IPS-11a (cell line): Measurements from ENCODE around the gene DHFR.
"Not testable (repeated sequence)": the region's sequence is repeated elsewhere in the genome, so short reads cannot be mapped to it uniquely, and the experiment has no call there.

ENCODE experiments used
- H3K4me3 ChIP-seq: one replicate; pipeline ENCODE4 v1.5.1; 2013; ENCODE audit warnings: low read depth, low read length, control low read depth

Gene DHFR

DNA sequence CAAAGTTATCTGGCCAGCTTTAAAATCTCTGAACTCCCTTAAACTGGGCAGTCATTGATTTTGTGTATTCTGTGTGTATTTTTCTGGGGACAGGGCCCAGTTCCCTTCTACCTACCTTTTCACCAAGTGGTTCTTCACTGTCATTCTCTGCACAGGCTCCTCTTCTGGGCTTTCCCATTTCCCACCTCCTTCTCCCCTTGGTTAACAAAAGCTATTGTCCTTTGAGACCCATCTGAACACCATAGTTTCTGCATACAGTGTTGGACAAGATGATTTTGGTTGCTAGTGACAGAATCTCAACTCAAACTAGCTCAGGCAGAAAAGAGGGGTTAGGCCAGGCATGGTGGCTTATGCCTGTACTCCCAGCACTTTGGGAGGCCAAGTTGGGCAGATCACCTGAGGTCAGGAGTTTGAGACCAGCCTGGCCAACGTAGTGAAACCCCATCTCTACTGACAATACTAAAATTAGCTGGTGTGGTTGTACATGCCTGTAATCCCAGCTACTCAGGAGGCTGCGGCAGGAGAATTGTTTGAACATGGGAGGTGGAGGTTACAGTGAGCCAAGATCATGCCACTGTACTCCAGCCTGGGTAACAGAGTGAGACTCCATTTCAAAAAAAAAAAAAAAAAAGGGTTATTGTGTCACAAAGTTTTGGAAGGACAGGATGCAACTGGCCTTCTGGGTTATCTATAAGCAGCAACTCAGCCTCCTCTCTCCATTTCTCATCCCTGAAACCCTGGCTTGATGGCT lies 53.7 kb downstream of the DHFR start:
- H3K4me3 ChIP-seq: no peak overlapping the region

DNA sequence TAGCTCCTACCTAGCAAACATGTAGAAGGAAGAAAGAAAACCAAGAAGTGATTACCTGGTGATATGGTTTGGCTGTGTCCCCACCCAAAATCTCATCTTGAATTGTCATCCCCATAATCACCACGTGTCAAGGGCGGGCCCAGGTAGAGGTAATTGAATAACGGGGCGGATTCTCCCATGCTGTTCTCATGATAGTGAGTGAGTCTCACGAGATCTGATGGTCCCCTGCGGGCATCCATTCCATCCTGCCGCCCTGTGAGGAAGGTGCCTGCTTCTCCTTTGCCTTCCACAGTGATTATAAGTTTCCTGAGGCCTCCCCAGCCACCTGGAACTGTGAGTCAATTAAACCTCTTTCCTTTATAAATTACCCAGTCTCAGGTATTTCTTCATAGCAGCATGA lies 57.3 kb downstream of the DHFR start:
- no peak overlapping the region for H3K4me3 ChIP-seq

GRCh38 chr5:80594810-80595209 lies 60.0 kb downstream of the DHFR start:
- H3K4me3 ChIP-seq: no peak overlapping the region

- no peak overlapping the region for H3K4me3 ChIP-seq
Measured at GRCh38 chr5:80592761-80593160, 62.0 kb downstream of the DHFR start.

GRCh38 chr5:80592105-80592504 lies 62.7 kb downstream of the DHFR start:
- no peak overlapping the region for H3K4me3 ChIP-seq

GRCh38 chr5:80591352-80591751 lies 63.4 kb downstream of the DHFR start:
- H3K4me3 ChIP-seq: no peak overlapping the region

- H3K4me3 ChIP-seq: no peak overlapping the region
Measured at GRCh38 chr5:80590766-80591165, 64.0 kb downstream of the DHFR start.

- no peak overlapping the region for H3K4me3 ChIP-seq
Measured at GRCh38 chr5:80588858-80589540, 65.8 kb downstream of the DHFR start.

DNA sequence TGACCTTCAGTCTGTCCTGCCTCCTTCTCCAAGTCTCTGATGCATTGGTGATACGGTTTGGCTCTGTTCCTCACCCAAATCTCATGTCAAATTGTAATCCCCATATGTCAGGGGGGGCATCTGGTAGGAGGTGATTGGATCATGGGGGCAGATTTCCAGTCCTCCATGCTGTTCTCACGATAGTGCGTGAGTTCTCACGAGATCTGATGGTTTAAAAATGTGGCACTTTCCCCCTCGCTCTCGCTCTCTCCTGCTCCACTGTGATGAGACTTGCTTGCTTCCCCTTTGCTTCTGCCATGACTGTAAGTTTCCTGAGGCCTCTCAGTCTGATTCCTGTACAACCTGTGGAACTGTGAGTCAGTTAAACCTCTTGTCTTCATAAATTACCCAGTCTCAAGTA lies 70.0 kb downstream of the DHFR start:
- H3K4me3 ChIP-seq: no peak overlapping the region

- not testable (repeated sequence) for H3K4me3 ChIP-seq
Measured at GRCh38 chr5:80580291-80580690, 74.5 kb downstream of the DHFR start.

DNA sequence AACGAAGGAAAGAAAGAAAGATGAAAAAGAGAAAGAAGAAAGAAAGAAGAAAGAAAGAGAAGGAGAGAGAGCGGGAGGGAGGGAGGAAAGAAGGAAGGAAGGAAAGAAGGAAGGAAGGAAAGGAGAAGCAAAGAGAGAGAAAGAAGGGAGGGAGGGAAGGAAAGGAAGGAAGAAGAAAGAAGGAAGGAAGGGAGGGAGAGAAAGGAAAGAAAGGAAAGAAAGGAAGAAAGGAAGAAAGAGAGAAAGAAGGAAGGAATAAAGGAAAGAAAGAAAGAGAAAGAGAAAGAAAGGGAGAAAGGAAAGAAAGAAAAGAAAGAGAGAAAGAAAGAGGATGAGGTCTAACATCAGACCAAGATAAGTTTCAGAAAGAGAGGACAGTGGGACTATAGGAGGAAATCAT lies 75.7 kb downstream of the DHFR start:
- no peak overlapping the region for H3K4me3 ChIP-seq

DNA sequence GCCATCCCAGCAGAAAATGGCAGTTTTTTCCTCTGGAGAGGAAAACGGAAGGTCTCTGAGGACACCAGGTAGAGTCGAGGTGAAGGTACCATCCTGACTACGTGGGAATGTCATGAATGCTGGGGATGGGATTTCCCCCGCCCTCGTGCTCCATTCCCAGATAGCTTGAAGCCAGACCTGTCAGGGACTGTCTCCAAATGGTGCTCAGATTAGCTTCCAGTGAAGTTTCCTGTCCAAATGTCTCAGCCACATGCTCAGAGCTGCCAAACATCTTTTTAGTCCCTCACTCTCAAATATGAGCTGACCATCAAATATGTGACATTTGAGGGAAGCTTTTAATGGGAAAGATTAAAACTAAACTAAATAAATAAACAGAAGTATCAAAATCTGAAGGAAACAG lies 77.1 kb downstream of the DHFR start:
- no peak overlapping the region for H3K4me3 ChIP-seq

DNA sequence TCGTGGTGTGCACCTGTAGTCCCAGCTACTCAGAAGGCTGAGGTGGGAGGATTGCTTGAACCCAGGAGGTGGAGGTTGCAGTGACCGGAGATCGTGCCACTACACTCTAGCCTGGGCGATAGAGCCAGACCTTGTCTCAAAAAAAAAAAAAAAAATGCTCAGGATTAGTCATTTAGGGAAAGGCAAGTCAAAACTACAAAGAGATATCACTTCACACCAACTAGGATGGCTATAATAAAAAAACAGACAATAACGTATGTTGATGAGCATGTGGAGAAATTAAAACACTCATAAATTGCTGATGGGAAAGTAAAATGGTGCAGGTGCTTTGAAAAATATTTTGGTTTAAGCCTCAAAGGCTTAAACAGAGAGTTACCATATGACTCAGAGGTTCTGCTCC lies 78.4 kb downstream of the DHFR start:
- H3K4me3 ChIP-seq: no peak overlapping the region
